ENCODE measurements around the gene B3GALNT2.

DNA sequence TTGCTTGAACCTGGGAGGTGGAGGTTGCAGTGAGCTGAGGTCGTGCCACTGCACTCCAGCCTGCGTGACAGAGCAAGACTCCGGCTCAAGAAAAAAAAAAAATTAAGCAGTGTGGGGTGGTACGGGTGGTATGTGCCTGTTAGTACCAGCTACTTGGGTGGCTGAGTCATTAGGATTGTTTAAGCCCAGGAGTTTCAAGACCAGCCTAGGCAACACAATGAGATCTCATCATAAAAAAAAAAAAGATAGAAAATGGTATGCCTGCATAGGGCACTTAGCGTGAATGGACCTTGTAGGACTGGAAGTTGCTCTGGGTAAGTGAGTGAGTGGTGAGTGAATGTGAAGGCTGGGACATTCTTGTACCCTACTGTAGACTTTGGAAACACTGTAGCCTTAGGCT lies 100.1 kb downstream of the B3GALNT2 start:
- TF ChIP-seq, protein P1, sequence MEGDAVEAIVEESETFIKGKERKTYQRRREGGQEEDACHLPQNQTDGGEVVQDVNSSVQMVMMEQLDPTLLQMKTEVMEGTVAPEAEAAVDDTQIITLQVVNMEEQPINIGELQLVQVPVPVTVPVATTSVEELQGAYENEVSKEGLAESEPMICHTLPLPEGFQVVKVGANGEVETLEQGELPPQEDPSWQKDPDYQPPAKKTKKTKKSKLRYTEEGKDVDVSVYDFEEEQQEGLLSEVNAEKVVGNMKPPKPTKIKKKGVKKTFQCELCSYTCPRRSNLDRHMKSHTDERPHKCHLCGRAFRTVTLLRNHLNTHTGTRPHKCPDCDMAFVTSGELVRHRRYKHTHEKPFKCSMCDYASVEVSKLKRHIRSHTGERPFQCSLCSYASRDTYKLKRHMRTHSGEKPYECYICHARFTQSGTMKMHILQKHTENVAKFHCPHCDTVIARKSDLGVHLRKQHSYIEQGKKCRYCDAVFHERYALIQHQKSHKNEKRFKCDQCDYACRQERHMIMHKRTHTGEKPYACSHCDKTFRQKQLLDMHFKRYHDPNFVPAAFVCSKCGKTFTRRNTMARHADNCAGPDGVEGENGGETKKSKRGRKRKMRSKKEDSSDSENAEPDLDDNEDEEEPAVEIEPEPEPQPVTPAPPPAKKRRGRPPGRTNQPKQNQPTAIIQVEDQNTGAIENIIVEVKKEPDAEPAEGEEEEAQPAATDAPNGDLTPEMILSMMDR (tag by site-specific recombination; IDR thresholded peaks at IDR 0.05), result no peak
- TF ChIP-seq ZBTB17 (tag by site-specific recombination; IDR thresholded peaks at IDR 0.05) (no peak), ZNF561 (tag by site-specific recombination; IDR thresholded peaks at IDR 0.05; ENCODE audit: borderline replicate concordance) (no peak), ZNF792 (tag by site-specific recombination; IDR thresholded peaks at IDR 0.05) (no peak), TRIM28 (IDR thresholded peaks at IDR 0.05; ENCODE audit: borderline replicate concordance, low read length) (no peak), YY1 (tag by site-specific recombination; IDR thresholded peaks at IDR 0.05) (no peak), MYNN (tag by site-specific recombination; IDR thresholded peaks at IDR 0.05; ENCODE audit: borderline replicate concordance) (no peak), YY2 (tag by site-specific recombination; IDR thresholded peaks at IDR 0.05) (no peak), KLF7 (tag by site-specific recombination; IDR thresholded peaks at IDR 0.05; ENCODE audit: borderline replicate concordance) (no peak), ZNF777 (tag by site-specific recombination; IDR thresholded peaks at IDR 0.05; ENCODE audit: borderline replicate concordance) (no peak), ZNF133 (tag by site-specific recombination; IDR thresholded peaks at IDR 0.05) (no peak), ZNF558 (tag by site-specific recombination; IDR thresholded peaks at IDR 0.05) (no peak)
